ENCODE results near the gene DPYD. TPM values are rescaled to one million over a fixed set of nuclear protein-coding genes. Genes with fewer than 3 reads are reported as not detected.

DPYD gene
- total and polyA plus RNA-seq, 2 donors from 2014 or later: 4.9 to 41.6 TPM

- Histone ChIP-seq H3K9me3 (ENCODE audit: control insufficient read depth in 2 of 3, insufficient read depth in 1 of 3, low read length in 3 of 3) (peaks cover 0 to 6% (median 0%) of the 10 kb centered on the region in 3 donors), H3K27ac (ENCODE audit: low read depth in 2 of 2, low read length in 2 of 2) (no peak overlapping the region), H3K9ac (ENCODE audit: low read length in 3 of 3) (no peak overlapping the region), H3K4me3 (ENCODE audit: low read length in 3 of 3) (no peak overlapping the region), H3K27me3 (ENCODE audit: control insufficient read depth, insufficient read depth, low read length) (no peaks in the 10 kb centered on the region), H3K36me3 (ENCODE audit: control insufficient read depth in 2 of 3, insufficient read depth in 3 of 3, low read length in 3 of 3) (no peaks in the 10 kb centered on the region), H3K4me1 (ENCODE audit: control insufficient read depth in 2 of 3, insufficient read depth in 2 of 3, low read depth in 1 of 3, low read length in 3 of 3) (no peaks in the 10 kb centered on the region)
- TF ChIP-seq CTCF (IDR thresholded peaks at IDR 0.05; ENCODE audit: borderline replicate concordance, extremely low read depth, insufficient read depth): no peak
- FAIRE-seq (no peak), DNase-seq (no peak)
- intact Hi-C loops (cut with DNase I): no loop called here
These were observed 192.4 kb downstream of the DPYD start for GRCh38 chr1:97728436-97728835.

DNA sequence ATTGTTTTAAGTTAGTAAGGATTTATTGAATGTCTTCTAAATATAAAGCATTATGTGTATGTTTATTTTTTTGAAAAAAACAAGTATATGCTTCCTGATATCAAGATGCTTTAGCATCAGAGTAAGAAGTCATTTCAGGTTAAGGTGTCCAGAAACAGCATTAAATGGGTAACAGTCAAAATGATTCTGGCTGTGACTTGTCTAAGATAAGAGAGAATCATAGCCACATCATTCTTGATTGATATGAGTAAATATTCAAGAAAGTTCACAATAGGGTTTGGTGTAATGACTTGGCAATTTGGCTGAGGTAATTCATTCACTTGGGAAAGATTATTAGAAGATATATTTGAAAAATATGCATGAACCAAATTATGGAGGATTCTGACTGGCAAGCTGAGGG lies 193.8 kb downstream of the DPYD start:
- H3K27ac ChIP-seq (ENCODE audit: low read depth in 2 of 2, low read length in 2 of 2): no peak overlapping the region
- DNase-seq: no peak
- H3K4me1 ChIP-seq (ENCODE audit: control insufficient read depth in 2 of 3, insufficient read depth in 2 of 3, low read depth in 1 of 3, low read length in 3 of 3): no peaks in the 10 kb centered on the region
- H3K27me3 ChIP-seq (ENCODE audit: control insufficient read depth, insufficient read depth, low read length): no peaks in the 10 kb centered on the region
- peaks cover 0 to 6% (median 0%) of the 10 kb centered on the region in 3 donors for H3K9me3 ChIP-seq (ENCODE audit: control insufficient read depth in 2 of 3, insufficient read depth in 1 of 3, low read length in 3 of 3)
- no peak overlapping the region for H3K4me3 ChIP-seq (ENCODE audit: low read length in 3 of 3)
- FAIRE-seq: no peak
- intact Hi-C loops (cut with DNase I): no loop called here
- H3K36me3 ChIP-seq (ENCODE audit: control insufficient read depth in 2 of 3, insufficient read depth in 3 of 3, low read length in 3 of 3): no peaks in the 10 kb centered on the region
- H3K9ac ChIP-seq (ENCODE audit: low read length in 3 of 3): no peak overlapping the region
- no peak for TF ChIP-seq CTCF (IDR thresholded peaks at IDR 0.05; ENCODE audit: borderline replicate concordance, extremely low read depth, insufficient read depth)

DNA sequence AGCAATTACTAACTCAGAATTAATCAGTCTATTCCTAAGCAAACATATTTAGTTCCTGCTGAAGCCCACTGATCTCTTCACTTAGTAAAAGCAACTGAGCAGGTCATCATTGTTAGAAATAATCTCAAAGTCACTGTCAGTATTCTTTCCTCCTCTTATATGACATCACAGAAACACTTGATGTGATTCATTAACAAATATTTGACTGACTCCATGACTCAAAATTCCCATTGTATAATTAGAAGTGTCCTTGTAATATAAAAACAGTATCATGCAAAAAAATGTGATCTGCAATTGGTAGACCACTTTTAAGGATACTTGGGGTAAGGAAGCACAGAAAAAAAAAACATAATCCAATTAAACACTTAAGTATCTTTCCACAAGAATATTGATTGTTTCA lies 194.4 kb downstream of the DPYD start:
- no peak for FAIRE-seq
- TF ChIP-seq CTCF (IDR thresholded peaks at IDR 0.05; ENCODE audit: borderline replicate concordance, extremely low read depth, insufficient read depth): no peak
- no peaks in the 10 kb centered on the region for H3K36me3 ChIP-seq (ENCODE audit: control insufficient read depth in 2 of 3, insufficient read depth in 3 of 3, low read length in 3 of 3)

GRCh38 chr1:97721221-97721620 lies 199.6 kb downstream of the DPYD start:
- intact Hi-C loops (cut with DNase I): no loop called here
- Histone ChIP-seq H3K36me3 (ENCODE audit: control insufficient read depth in 2 of 3, insufficient read depth in 3 of 3, low read length in 3 of 3) (peaks cover 0 to 3% (median 0%) of the 10 kb centered on the region in 3 donors), H3K9me3 (ENCODE audit: control insufficient read depth in 2 of 3, insufficient read depth in 1 of 3, low read length in 3 of 3) (peaks cover 0 to 6% (median 0%) of the 10 kb centered on the region in 3 donors), H3K4me3 (ENCODE audit: low read length in 3 of 3) (no peak overlapping the region), H3K27ac (ENCODE audit: low read depth in 2 of 2, low read length in 2 of 2) (no peak overlapping the region), H3K4me1 (ENCODE audit: control insufficient read depth in 2 of 3, insufficient read depth in 2 of 3, low read depth in 1 of 3, low read length in 3 of 3) (no peaks in the 10 kb centered on the region), H3K27me3 (ENCODE audit: control insufficient read depth, insufficient read depth, low read length) (no peaks in the 10 kb centered on the region), H3K9ac (ENCODE audit: low read length in 3 of 3) (no peak overlapping the region)
- no peak for FAIRE-seq
- TF ChIP-seq CTCF (IDR thresholded peaks at IDR 0.05; ENCODE audit: borderline replicate concordance, extremely low read depth, insufficient read depth): no peak
- no peak for DNase-seq

More for the DNA sequence above, 194.4 kb downstream of the DPYD start:
- no peak for DNase-seq
- H3K4me1 ChIP-seq (ENCODE audit: control insufficient read depth in 2 of 3, insufficient read depth in 2 of 3, low read depth in 1 of 3, low read length in 3 of 3): no peaks in the 10 kb centered on the region
- no peak overlapping the region for H3K4me3 ChIP-seq (ENCODE audit: low read length in 3 of 3)
- no peak overlapping the region for H3K9ac ChIP-seq (ENCODE audit: low read length in 3 of 3)
- H3K27ac ChIP-seq (ENCODE audit: low read depth in 2 of 2, low read length in 2 of 2): no peak overlapping the region
- peaks cover 0 to 6% (median 0%) of the 10 kb centered on the region in 3 donors for H3K9me3 ChIP-seq (ENCODE audit: control insufficient read depth in 2 of 3, insufficient read depth in 1 of 3, low read length in 3 of 3)
- intact Hi-C loops (cut with DNase I): no loop called here
- H3K27me3 ChIP-seq (ENCODE audit: control insufficient read depth, insufficient read depth, low read length): no peaks in the 10 kb centered on the region

All from kidney (tissue), 14 donors.